Lung (tissue), 12 donors: ENCODE measurements around the gene IPPK. TPM values are rescaled to one million over a fixed set of nuclear protein-coding genes. Genes with fewer than 3 reads are reported as not detected.
A peak's percentile ranks its signal among the peaks of the same experiment; 100 is the strongest.

Source experiments
- ATAC-seq: fragments of 200-7000 bp; cut with Tn5 transposase; one replicate; pipeline ENCODE4 v1.9.1; 2020; ENCODE audit warnings: moderate number of reproducible peaks; ENCODE audit not compliant: insufficient read depth, low FRiP score
- DNase-seq, 3 donors: peaks; one replicate each; pipeline ENCODE4 v3.0.0-alpha.2; 2013 to 2017
- H3K27ac ChIP-seq, 2 donors: one replicate each; pipeline ENCODE4 v1.5.1; 2013; ENCODE audit warnings: mild to moderate bottlenecking in 2 of 2, moderate library complexity in 2 of 2, control low read depth in 1 of 2, inconsistent platforms in 1 of 2, low read depth in 1 of 2, low read length in 1 of 2
- H3K27me3 ChIP-seq, 3 donors: one replicate each; pipeline ENCODE4 v1.5.1; 2013; ENCODE audit warnings: low read length in 2 of 3; ENCODE audit not compliant: control insufficient read depth in 3 of 3, insufficient read depth in 3 of 3
- H3K36me3 ChIP-seq, 4 donors: one replicate each; pipeline ENCODE4 v1.5.1; 2013; ENCODE audit warnings: low read length in 4 of 4, mild to moderate bottlenecking in 1 of 4, moderate library complexity in 1 of 4; ENCODE audit not compliant: control insufficient read depth in 4 of 4, insufficient read depth in 4 of 4
- H3K4me1 ChIP-seq, 5 donors: one replicate each; pipeline ENCODE4 v1.5.1; 2013; ENCODE audit warnings: low read length in 5 of 5, mild to moderate bottlenecking in 2 of 5, moderate library complexity in 1 of 5; ENCODE audit not compliant: control insufficient read depth in 5 of 5, insufficient read depth in 5 of 5
- H3K4me3 ChIP-seq: one replicate; pipeline ENCODE4 v1.5.1; 2013; ENCODE audit warnings: mild to moderate bottlenecking, control low read depth, moderate library complexity
- H3K9ac ChIP-seq, 2 donors: one replicate each; pipeline ENCODE4 v1.5.1; 2013; ENCODE audit warnings: low read length in 2 of 2, control low read depth in 1 of 2; ENCODE audit not compliant: insufficient read depth in 1 of 2
- H3K9me3 ChIP-seq, 4 donors: one replicate each; pipeline ENCODE4 v1.5.1; 2013; ENCODE audit warnings: low read length in 3 of 4, mild to moderate bottlenecking in 1 of 4, moderate library complexity in 1 of 4; ENCODE audit not compliant: control insufficient read depth in 4 of 4, insufficient read depth in 3 of 4
- CTCF ChIP-seq: IDR thresholded peaks from 2 replicates; pipeline ENCODE4 v1.5.1; 2012; ENCODE audit warnings: mild to moderate bottlenecking; ENCODE audit errors: control extremely low read depth, extremely low read depth
- whole genome bisulfite sequencing, 2 donors: extraction: QIAGEN DNeasy Blood & Tissue Kit; methylation state at CpG; one replicate each; pipeline ENCODE4 v1.1.7; 2013; 5-methylcytosine and 5-hydroxymethylcytosine counted together
- polyA plus RNA-seq, 2 donors: library from polyadenylated mRNA; stranded (reverse); fragments of 200-250 nt; gene quantifications; one replicate each; pipeline ENCODE4 v1.2.1, GENCODE V29; 2013
- total RNA-seq, 2 donors: library from RNA; depleted of rRNA in 1 of 2; stranded (reverse); fragments of >200 nt in 1 of 2; gene quantifications; one replicate each; pipeline ENCODE4 v1.2.1, GENCODE V29; 2014 to 2021
- donor health status: control.
- donor health status: control.
- donor health status: Bipolar disorder and iron deficiency.
- donor health status: healthy.
- donor health status: DM: yes; HTN: yes; CAD: no.

IPPK gene
- total and polyA plus RNA-seq, 4 donors = 6.0 to 9.6 (median 6.8) TPM

GRCh38 chr9:92671323-92671722, 1.4 kb upstream of the IPPK start:
- 91% methylated on average over 4 of the region's 4 CpGs for WGBS, 2 donors
- no peak for TF ChIP-seq CTCF
- no peaks in the 10 kb centered on the region for H3K9me3 ChIP-seq
- no peak overlapping the region for H3K27ac ChIP-seq
- peaks cover 0 to 19% (median 5%) of the 10 kb centered on the region in 5 donors for H3K4me1 ChIP-seq
- no peak overlapping the region for H3K4me3 ChIP-seq
- H3K27me3 ChIP-seq = no peaks in the 10 kb centered on the region
- no peak for ATAC-seq
- no peak overlapping the region for H3K9ac ChIP-seq
- H3K36me3 ChIP-seq = peaks cover 0 to 7% (median 6%) of the 10 kb centered on the region in 4 donors
- peak; percentile 33 to 56 (median 39) for DNase-seq

- DNase-seq = peak in 2 of 3 donors; percentile 7 to 46
- H3K4me3 ChIP-seq = peak overlapping the region; percentile 93
- H3K9me3 ChIP-seq = no peaks in the 10 kb centered on the region
- WGBS, 2 donors = 1% methylated on average over 28 to 29 of the region's 29 CpGs
- no peaks in the 10 kb centered on the region for H3K27me3 ChIP-seq
- peak overlapping the region; percentile 90 to 96 for H3K27ac ChIP-seq
- peak; percentile 8 for ATAC-seq
- peaks cover 0 to 10% (median 7%) of the 10 kb centered on the region in 4 donors for H3K36me3 ChIP-seq
- H3K9ac ChIP-seq = peak overlapping the region; percentile 32 to 68
- peaks cover 0 to 19% (median 5%) of the 10 kb centered on the region in 5 donors for H3K4me1 ChIP-seq
- TF ChIP-seq CTCF = no peak
Measured at GRCh38 chr9:92669527-92669889, 423 bp downstream of the IPPK start.

- no peak for ATAC-seq
- Histone ChIP-seq H3K4me1 (peaks cover 0 to 19% (median 5%) of the 10 kb centered on the region in 5 donors), H3K27ac (peak overlapping the region; percentile 90 to 96), H3K27me3 (no peaks in the 10 kb centered on the region), H3K9ac (peak overlapping the region in 1 of 2 donors; percentile 68), H3K36me3 (peaks cover 0 to 10% (median 7%) of the 10 kb centered on the region in 4 donors), H3K4me3 (peak overlapping the region; percentile 93), H3K9me3 (no peaks in the 10 kb centered on the region)
- DNase-seq = peak; percentile 15 to 62 (median 38)
- WGBS, 2 donors = 18 to 25% methylated on average over 14 of the region's 14 CpGs
- no peak for TF ChIP-seq CTCF
Measured at GRCh38 chr9:92668746-92669526, 995 bp downstream of the IPPK start.
